HEK293 (cell line): Measurements from ENCODE around the gene LBX1.

ENCODE experiments used
- AEBP2 ChIP-seq: fragments of 450-650 bp; formaldehyde crosslinking; IDR thresholded peaks from 2 replicates; pipeline ENCODE4 v1.5.1; 2016; ENCODE audit warnings: missing biosample characterization, missing genetic modification characterization, borderline replicate concordance
- HOXC10 ChIP-seq: sonication (generic); formaldehyde crosslinking; IDR thresholded peaks from 2 replicates; pipeline ENCODE4 v1.8.1; 2023; ENCODE audit warnings: mild to moderate bottlenecking, missing genetic modification reagents
- HOXD13 ChIP-seq: sonication (generic); formaldehyde crosslinking; IDR thresholded peaks from 2 replicates; pipeline ENCODE4 v1.8.0; 2022; ENCODE audit warnings: missing genetic modification reagents, borderline replicate concordance
- INSM2 ChIP-seq: fragments of 450-650 bp; formaldehyde crosslinking; IDR thresholded peaks from 2 replicates; pipeline ENCODE4 v1.5.1; 2016; ENCODE audit warnings: missing biosample characterization, missing genetic modification characterization
- KLF7 ChIP-seq: fragments of 450-650 bp; formaldehyde crosslinking; IDR thresholded peaks from 2 replicates; pipeline ENCODE4 v1.5.1; 2016; ENCODE audit warnings: missing biosample characterization, missing genetic modification characterization, borderline replicate concordance
- SP7 ChIP-seq: fragments of 450-650 bp; formaldehyde crosslinking; IDR thresholded peaks from 2 replicates; pipeline ENCODE4 v1.5.1; 2016; ENCODE audit warnings: missing biosample characterization, missing genetic modification characterization
- ZBTB10 ChIP-seq: fragments of 450-650 bp; formaldehyde crosslinking; IDR thresholded peaks from 2 replicates; pipeline ENCODE4 v1.5.1; 2016; ENCODE audit warnings: missing biosample characterization, missing genetic modification characterization
- ZBTB44 ChIP-seq: fragments of 450-650 bp; IDR thresholded peaks from 2 replicates; pipeline ENCODE4 v1.5.1; 2018; ENCODE audit warnings: missing biosample characterization, mild to moderate bottlenecking, missing genetic modification characterization
- ZBTB6 ChIP-seq: fragments of 450-650 bp; formaldehyde crosslinking; IDR thresholded peaks from 2 replicates; pipeline ENCODE4 v1.5.1; 2017; ENCODE audit warnings: missing biosample characterization, missing genetic modification characterization
- ZBTB8A ChIP-seq: fragments of 450-650 bp; formaldehyde crosslinking; IDR thresholded peaks from 2 replicates; pipeline ENCODE4 v1.5.1; 2016; ENCODE audit warnings: missing biosample characterization, missing genetic modification characterization
- ZFP41 ChIP-seq: fragments of 450-650 bp; formaldehyde crosslinking; IDR thresholded peaks from 2 replicates; pipeline ENCODE4 v1.5.1; 2016; ENCODE audit warnings: missing biosample characterization, missing genetic modification characterization, borderline replicate concordance
- ZFP69B ChIP-seq: fragments of 450-650 bp; formaldehyde crosslinking; IDR thresholded peaks from 2 replicates; pipeline ENCODE4 v1.5.1; 2016; ENCODE audit warnings: missing biosample characterization, missing genetic modification characterization
- ZNF175 ChIP-seq: fragments of 450-650 bp; formaldehyde crosslinking; IDR thresholded peaks from 2 replicates; pipeline ENCODE4 v1.5.1; 2016; ENCODE audit warnings: missing biosample characterization, missing genetic modification characterization
- ZNF274 ChIP-seq, 2 experiments: fragments of 200-500 bp in 1 of 2; fragments of 450-650 bp in 1 of 2; sonication (Bioruptor generic) in 1 of 2; formaldehyde crosslinking in 1 of 2; IDR thresholded peaks; 2 replicates each; pipeline versions ENCODE4 v1.5.1 to v1.6.1; 2014 to 2016; ENCODE audit warnings: borderline replicate concordance in 1 of 2, inconsistent platforms in 1 of 2, low read length in 1 of 2, missing biosample characterization in 1 of 2, missing genetic modification characterization in 1 of 2
- ZNF324 ChIP-seq: fragments of 450-650 bp; formaldehyde crosslinking; IDR thresholded peaks from 2 replicates; pipeline ENCODE4 v1.5.1; 2016; ENCODE audit warnings: missing biosample characterization, missing genetic modification characterization
- ZNF341 ChIP-seq: fragments of 450-650 bp; formaldehyde crosslinking; IDR thresholded peaks from 2 replicates; pipeline ENCODE4; 2016; ENCODE audit warnings: low read depth, missing biosample characterization, missing genetic modification characterization
- ZNF354C ChIP-seq: fragments of 450-650 bp; formaldehyde crosslinking; IDR thresholded peaks from 2 replicates; pipeline ENCODE4 v1.5.1; 2016; ENCODE audit warnings: missing biosample characterization, missing genetic modification characterization, low read depth, borderline replicate concordance
- ZNF391 ChIP-seq: fragments of 450-650 bp; formaldehyde crosslinking; IDR thresholded peaks from 2 replicates; pipeline ENCODE4 v1.5.1; 2016; ENCODE audit warnings: low read depth, missing biosample characterization, missing genetic modification characterization, borderline replicate concordance
- ZNF398 ChIP-seq: fragments of 450-650 bp; formaldehyde crosslinking; IDR thresholded peaks from 2 replicates; pipeline ENCODE4 v1.5.1; 2017; ENCODE audit warnings: missing biosample characterization, missing genetic modification characterization
- ZNF624 ChIP-seq: fragments of 450-650 bp; formaldehyde crosslinking; IDR thresholded peaks from 2 replicates; pipeline ENCODE4 v1.5.1; 2017; ENCODE audit warnings: missing biosample characterization, missing genetic modification characterization
- ZNF692 ChIP-seq: fragments of 450-650 bp; formaldehyde crosslinking; IDR thresholded peaks from 2 replicates; pipeline ENCODE4 v1.5.1; 2016; ENCODE audit warnings: missing biosample characterization, missing genetic modification characterization
- ZSCAN18 ChIP-seq: fragments of 450-650 bp; formaldehyde crosslinking; IDR thresholded peaks from 2 replicates; pipeline ENCODE4 v1.5.1; 2016; ENCODE audit warnings: missing biosample characterization, missing genetic modification characterization

The LBX1 gene

GRCh38 chr10:101230183-101230917, 1.1 kb upstream of the LBX1 start (continued):
- TF ChIP-seq ZNF692: no peak
- TF ChIP-seq KLF7 (tag by site-specific recombination): no peak
- TF ChIP-seq ZBTB10 (tag by site-specific recombination): no peak
- no peak for TF ChIP-seq HOXC10 (CRISPR knock-in tag)
- no peak for TF ChIP-seq ZNF175 (tag by site-specific recombination)
- TF ChIP-seq ZSCAN18 (tag by site-specific recombination): no peak
- TF ChIP-seq ZFP41 (tag by site-specific recombination): no peak
- TF ChIP-seq ZNF324: no peak
- peak; percentile 19; the same call in 1 of the 2 replicates for TF ChIP-seq ZBTB44 (tag by site-specific recombination)
- TF ChIP-seq ZNF354C (tag by site-specific recombination): no peak
- no peak for TF ChIP-seq ZNF274 (IDR thresholded peaks at IDR 0.05; ENCODE audit: low read length)
- TF ChIP-seq ZNF274 (tag by site-specific recombination; IDR thresholded peaks at IDR 0.05; ENCODE audit: borderline replicate concordance): no peak
- no peak for TF ChIP-seq AEBP2
- TF ChIP-seq ZNF341 (tag by site-specific recombination): peak; percentile 71; the same call in 1 of the 2 replicates
- peak; percentile 85 for TF ChIP-seq ZNF398
- no peak for TF ChIP-seq HOXD13 (CRISPR knock-in tag)
- no peak; the same call in 1 of the 2 replicates for TF ChIP-seq ZNF391 (tag by site-specific recombination)
- 0 out of 2 replicates have a peak, but pooled peaks have one; percentile 24 for TF ChIP-seq INSM2 (tag by site-specific recombination)
- TF ChIP-seq ZBTB8A (tag by site-specific recombination): peak; percentile 7; the same call in 1 of the 2 replicates
- peak; percentile 44; the same call in 1 of the 2 replicates for TF ChIP-seq SP7
- peak; percentile 63; the same call in 1 of the 2 replicates for TF ChIP-seq ZFP69B (tag by site-specific recombination)
- no peak for TF ChIP-seq ZBTB6
- TF ChIP-seq ZNF624 (tag by site-specific recombination): no peak
